HCT116 (cell line): Measurements from ENCODE around the gene PPM1M.

Experiments used
- EGR1 ChIP-seq: IDR thresholded peaks from 2 replicates; pipeline ENCODE4 v1.6.1; 2012; ENCODE audit warnings: low read depth
- EZH2 ChIP-seq: fragments of 200-600 bp; sonication (generic); IDR thresholded peaks from 2 replicates; pipeline ENCODE4 v1.6.1; 2017; ENCODE audit warnings: antibody characterized with exemption, mixed run types
- POLR2A ChIP-seq: IDR thresholded peaks from 2 replicates; pipeline ENCODE4 v1.7.0; 2011; ENCODE audit warnings: borderline replicate concordance; ENCODE audit not compliant: insufficient read depth, insufficient read length; ENCODE audit errors: extremely low read depth
- POLR2AphosphoS5 ChIP-seq: IDR thresholded peaks from 2 replicates; pipeline ENCODE4 v1.6.1; 2011; ENCODE audit warnings: mild to moderate bottlenecking, low read depth, low read length, moderate library complexity
- RAD21 ChIP-seq: IDR thresholded peaks from 2 replicates; pipeline ENCODE4 v1.6.1; 2012; ENCODE audit warnings: low read depth, mild to moderate bottlenecking
- SIN3A ChIP-seq: IDR thresholded peaks from 2 replicates; pipeline ENCODE4 v1.6.1; 2012; ENCODE audit warnings: low read depth
- SRF ChIP-seq: IDR thresholded peaks from 2 replicates; pipeline ENCODE4 v1.6.1; 2012; ENCODE audit warnings: low read depth
- ZFX ChIP-seq: fragments of 450-650 bp; IDR thresholded peaks from 2 replicates; pipeline ENCODE4 v1.6.1; 2017
- ZNF274 ChIP-seq: fragments of 200-500 bp; sonication (Bioruptor generic); IDR thresholded peaks from 2 replicates; pipeline ENCODE4 v1.6.1; 2014; ENCODE audit warnings: mild to moderate bottlenecking, low read depth, low read length, inconsistent platforms
- TF ChIP-seq, protein P1 (sequence below), 3 experiments: fragments of 200-600 bp in 1 of 3; sonication (generic) in 1 of 3; IDR thresholded peaks in 2 of 3; conservative IDR thresholded peaks in 1 of 3; 2 replicates each; pipeline ENCODE4 v1.5.1; 2012 to 2017; ENCODE audit warnings: low read depth in 2 of 3, low read length in 2 of 3, antibody characterized with exemption in 1 of 3, borderline replicate concordance in 1 of 3, control low read depth in 1 of 3, mild to moderate bottlenecking in 1 of 3, mixed read lengths in 1 of 3, mixed run types in 1 of 3, moderate library complexity in 1 of 3; ENCODE audit not compliant: insufficient read depth in 1 of 3
- TF ChIP-seq, protein P2 (sequence below): IDR thresholded peaks from 2 replicates; pipeline ENCODE4 v1.6.1; 2012
- TF ChIP-seq, protein P3 (sequence below): IDR thresholded peaks from 2 replicates; pipeline ENCODE4 v1.6.1; 2012; ENCODE audit warnings: low read depth
- TF ChIP-seq, protein P4 (sequence below): IDR thresholded peaks from 2 replicates; pipeline ENCODE4 v1.6.1; 2012

DNA sequence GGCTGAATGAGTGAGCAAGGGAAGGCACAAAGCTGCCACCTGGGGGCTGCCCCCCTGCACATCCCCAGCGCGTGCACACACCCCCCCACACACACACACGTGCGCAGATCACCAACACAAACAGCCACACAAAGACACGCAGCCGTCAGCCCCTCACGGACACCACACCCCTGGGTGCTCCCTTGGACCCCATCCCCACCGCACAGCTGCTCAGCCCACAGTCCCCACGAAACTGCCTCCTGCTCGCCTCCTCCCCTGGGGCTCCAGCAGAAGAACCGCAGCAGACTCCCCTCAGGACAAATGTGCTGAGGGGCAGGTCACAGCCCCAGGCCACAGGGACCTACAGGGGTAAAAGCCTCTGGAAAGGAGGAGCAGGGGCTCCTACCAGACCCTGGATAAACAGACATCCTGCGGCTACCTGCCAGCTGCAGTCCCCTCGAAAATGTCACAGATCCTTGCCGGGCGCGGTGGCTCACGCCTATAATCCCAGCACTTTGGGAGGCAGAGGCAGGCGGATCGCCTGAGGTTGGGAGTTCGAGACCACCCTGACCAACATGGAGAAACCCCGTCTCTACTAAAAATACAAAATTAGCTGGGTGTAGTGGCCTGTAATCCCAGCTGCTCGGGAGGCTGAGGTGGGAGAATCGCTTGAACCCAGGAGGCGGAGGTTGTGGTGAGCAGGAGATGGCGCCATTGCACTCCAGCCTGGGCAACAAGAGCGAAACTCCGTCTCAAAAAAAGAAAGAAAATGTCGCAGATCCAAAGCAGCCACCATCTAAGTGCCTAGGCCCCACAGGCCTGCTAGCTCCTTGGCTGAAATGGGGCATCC is 13.1 kb upstream of the PPM1M start:
- no peak for TF ChIP-seq ZFX
- TF ChIP-seq POLR2A: no peak
- no peak for TF ChIP-seq POLR2AphosphoS5
- TF ChIP-seq, protein P1, sequence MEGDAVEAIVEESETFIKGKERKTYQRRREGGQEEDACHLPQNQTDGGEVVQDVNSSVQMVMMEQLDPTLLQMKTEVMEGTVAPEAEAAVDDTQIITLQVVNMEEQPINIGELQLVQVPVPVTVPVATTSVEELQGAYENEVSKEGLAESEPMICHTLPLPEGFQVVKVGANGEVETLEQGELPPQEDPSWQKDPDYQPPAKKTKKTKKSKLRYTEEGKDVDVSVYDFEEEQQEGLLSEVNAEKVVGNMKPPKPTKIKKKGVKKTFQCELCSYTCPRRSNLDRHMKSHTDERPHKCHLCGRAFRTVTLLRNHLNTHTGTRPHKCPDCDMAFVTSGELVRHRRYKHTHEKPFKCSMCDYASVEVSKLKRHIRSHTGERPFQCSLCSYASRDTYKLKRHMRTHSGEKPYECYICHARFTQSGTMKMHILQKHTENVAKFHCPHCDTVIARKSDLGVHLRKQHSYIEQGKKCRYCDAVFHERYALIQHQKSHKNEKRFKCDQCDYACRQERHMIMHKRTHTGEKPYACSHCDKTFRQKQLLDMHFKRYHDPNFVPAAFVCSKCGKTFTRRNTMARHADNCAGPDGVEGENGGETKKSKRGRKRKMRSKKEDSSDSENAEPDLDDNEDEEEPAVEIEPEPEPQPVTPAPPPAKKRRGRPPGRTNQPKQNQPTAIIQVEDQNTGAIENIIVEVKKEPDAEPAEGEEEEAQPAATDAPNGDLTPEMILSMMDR (IDR thresholded peaks at IDR 0.05 in 2 of 3, conservative IDR thresholded peaks at IDR 0.05 in 1 of 3; ENCODE audit: borderline replicate concordance in 1 of 3, insufficient read depth in 1 of 3, low read depth in 2 of 3, low read length in 2 of 3): peak in 2 of 3 experiments; percentile 9 to 40; a peak in 2 of 6 replicates
- TF ChIP-seq, protein P2, sequence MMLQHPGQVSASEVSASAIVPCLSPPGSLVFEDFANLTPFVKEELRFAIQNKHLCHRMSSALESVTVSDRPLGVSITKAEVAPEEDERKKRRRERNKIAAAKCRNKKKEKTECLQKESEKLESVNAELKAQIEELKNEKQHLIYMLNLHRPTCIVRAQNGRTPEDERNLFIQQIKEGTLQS: no peak
- no peak for TF ChIP-seq EGR1
- TF ChIP-seq, protein P3, sequence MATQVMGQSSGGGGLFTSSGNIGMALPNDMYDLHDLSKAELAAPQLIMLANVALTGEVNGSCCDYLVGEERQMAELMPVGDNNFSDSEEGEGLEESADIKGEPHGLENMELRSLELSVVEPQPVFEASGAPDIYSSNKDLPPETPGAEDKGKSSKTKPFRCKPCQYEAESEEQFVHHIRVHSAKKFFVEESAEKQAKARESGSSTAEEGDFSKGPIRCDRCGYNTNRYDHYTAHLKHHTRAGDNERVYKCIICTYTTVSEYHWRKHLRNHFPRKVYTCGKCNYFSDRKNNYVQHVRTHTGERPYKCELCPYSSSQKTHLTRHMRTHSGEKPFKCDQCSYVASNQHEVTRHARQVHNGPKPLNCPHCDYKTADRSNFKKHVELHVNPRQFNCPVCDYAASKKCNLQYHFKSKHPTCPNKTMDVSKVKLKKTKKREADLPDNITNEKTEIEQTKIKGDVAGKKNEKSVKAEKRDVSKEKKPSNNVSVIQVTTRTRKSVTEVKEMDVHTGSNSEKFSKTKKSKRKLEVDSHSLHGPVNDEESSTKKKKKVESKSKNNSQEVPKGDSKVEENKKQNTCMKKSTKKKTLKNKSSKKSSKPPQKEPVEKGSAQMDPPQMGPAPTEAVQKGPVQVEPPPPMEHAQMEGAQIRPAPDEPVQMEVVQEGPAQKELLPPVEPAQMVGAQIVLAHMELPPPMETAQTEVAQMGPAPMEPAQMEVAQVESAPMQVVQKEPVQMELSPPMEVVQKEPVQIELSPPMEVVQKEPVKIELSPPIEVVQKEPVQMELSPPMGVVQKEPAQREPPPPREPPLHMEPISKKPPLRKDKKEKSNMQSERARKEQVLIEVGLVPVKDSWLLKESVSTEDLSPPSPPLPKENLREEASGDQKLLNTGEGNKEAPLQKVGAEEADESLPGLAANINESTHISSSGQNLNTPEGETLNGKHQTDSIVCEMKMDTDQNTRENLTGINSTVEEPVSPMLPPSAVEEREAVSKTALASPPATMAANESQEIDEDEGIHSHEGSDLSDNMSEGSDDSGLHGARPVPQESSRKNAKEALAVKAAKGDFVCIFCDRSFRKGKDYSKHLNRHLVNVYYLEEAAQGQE: no peak
- no peak for TF ChIP-seq EZH2
- TF ChIP-seq SIN3A: no peak
- TF ChIP-seq, protein P4, sequence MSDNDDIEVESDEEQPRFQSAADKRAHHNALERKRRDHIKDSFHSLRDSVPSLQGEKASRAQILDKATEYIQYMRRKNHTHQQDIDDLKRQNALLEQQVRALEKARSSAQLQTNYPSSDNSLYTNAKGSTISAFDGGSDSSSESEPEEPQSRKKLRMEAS: no peak
- TF ChIP-seq RAD21: no peak
- TF ChIP-seq ZNF274: no peak
- no peak for TF ChIP-seq SRF
